ENCODE data around the gene HSD17B10.
"Not testable (repeated sequence)": the region's sequence is repeated elsewhere in the genome, so short reads cannot be mapped to it uniquely, and the experiment has no call there.

The HSD17B10 gene

DNA sequence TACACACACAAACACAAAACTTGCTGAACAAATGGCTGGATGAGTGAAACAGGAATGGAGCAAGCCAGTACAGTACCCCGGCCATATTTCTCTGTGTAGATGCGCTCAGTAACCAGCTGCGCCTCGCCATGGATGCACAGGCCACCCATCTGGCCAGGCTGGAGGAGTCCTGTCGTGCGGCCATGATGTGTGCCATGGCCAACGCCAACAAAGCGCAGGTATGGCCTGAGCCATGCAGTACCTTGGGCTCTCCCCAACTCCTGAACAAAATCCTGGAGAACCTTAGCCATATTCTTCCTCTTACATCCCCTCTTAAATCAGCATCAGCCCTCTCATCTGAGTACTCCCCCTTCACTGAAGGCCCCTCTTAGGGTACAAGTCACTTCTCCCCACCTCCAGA lies 4.4 kb downstream of the HSD17B10 start:
- H3K9ac ChIP-seq (ENCODE audit: low read length), result no peak overlapping the region
- H3K4me3 ChIP-seq (ENCODE audit: low read length), result no peak overlapping the region
- H3K9me3 ChIP-seq (ENCODE audit: control insufficient read depth, low read length), result no peaks in the 10 kb centered on the region
- H3K27me3 ChIP-seq (ENCODE audit: control insufficient read depth, insufficient read depth, low read length), result no peaks in the 10 kb centered on the region
- H3K4me1 ChIP-seq (ENCODE audit: control insufficient read depth, insufficient read depth, low read length), result peaks cover 3% of the 10 kb centered on the region
- H3K36me3 ChIP-seq (ENCODE audit: control insufficient read depth, insufficient read depth, low read length), result no peaks in the 10 kb centered on the region

DNA sequence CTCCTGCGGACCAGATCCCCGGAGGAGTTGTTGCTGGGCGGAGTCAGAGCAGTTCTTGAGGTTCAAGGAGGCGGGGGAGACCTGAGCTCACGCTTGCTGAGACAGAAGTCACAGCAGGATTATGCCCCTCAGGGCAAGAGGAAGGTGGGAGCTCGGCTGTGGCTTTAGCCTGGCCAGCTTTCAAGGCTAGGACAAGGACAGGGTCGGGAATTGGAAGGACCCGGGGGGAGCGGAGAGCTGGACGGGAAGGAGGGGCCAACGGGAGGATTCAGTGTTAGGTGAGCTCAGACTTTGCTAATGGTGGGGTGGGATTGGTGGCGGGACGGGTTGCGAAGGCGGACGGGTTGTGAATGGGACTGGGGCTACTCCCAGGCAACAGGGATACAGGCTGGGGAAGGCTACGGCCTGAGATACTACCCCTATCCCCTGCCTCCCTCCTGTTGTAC lies 11.3 kb downstream of the HSD17B10 start, which contains the start of gene RIBC1:
Gene RIBC1, plus strand, starts transcription at position 13 of the 446 bp plus-strand sequence. CDS start 3,404 bp downstream, outside the sequence.
- peaks cover 9% of the 10 kb centered on the region for H3K4me1 ChIP-seq (ENCODE audit: control insufficient read depth, insufficient read depth, low read length)
- no peaks in the 10 kb centered on the region for H3K36me3 ChIP-seq (ENCODE audit: control insufficient read depth, insufficient read depth, low read length)
- H3K9me3 ChIP-seq (ENCODE audit: control insufficient read depth, low read length), result no peaks in the 10 kb centered on the region

GRCh38 chrX:53422086-53422860 lies 11.9 kb downstream of the HSD17B10 start, which contains the start of gene SMC1A:
Gene SMC1A, minus strand, starts transcription at chrX:53422654. Its CDS starts 54 bp downstream, at chrX:53422600.
- Histone ChIP-seq H3K9ac (ENCODE audit: low read length) (peak within 1 kb of the TSS; percentile 85), H3K9me3 (ENCODE audit: control insufficient read depth, low read length) (no peaks in the 10 kb centered on the region), H3K4me1 (ENCODE audit: control insufficient read depth, insufficient read depth, low read length) (peaks cover 9% of the 10 kb centered on the region), H3K27me3 (ENCODE audit: control insufficient read depth, insufficient read depth, low read length) (no peaks in the 10 kb centered on the region), H3K4me3 (ENCODE audit: low read length) (peak within 1 kb of the TSS; percentile 63), H3K36me3 (ENCODE audit: control insufficient read depth, insufficient read depth, low read length) (no peaks in the 10 kb centered on the region)

More for the DNA sequence above, 11.3 kb downstream of the HSD17B10 start, which contains the start of gene RIBC1:
- H3K4me3 ChIP-seq (ENCODE audit: low read length), result peak within 1 kb of the TSS; percentile 63
- no peaks in the 10 kb centered on the region for H3K27me3 ChIP-seq (ENCODE audit: control insufficient read depth, insufficient read depth, low read length)
- H3K9ac ChIP-seq (ENCODE audit: low read length), result peak within 1 kb of the TSS; percentile 85

- H3K27me3 ChIP-seq (ENCODE audit: control insufficient read depth, insufficient read depth, low read length), result no peaks in the 10 kb centered on the region
- H3K36me3 ChIP-seq (ENCODE audit: control insufficient read depth, insufficient read depth, low read length), result no peaks in the 10 kb centered on the region
- H3K4me3 ChIP-seq (ENCODE audit: low read length), result peak overlapping the region; percentile 63
- H3K9ac ChIP-seq (ENCODE audit: low read length), result peak overlapping the region; percentile 85
- peaks cover 9% of the 10 kb centered on the region for H3K4me1 ChIP-seq (ENCODE audit: control insufficient read depth, insufficient read depth, low read length)
- no peaks in the 10 kb centered on the region for H3K9me3 ChIP-seq (ENCODE audit: control insufficient read depth, low read length)
Measured at GRCh38 chrX:53421772-53422085, 12.4 kb downstream of the HSD17B10 start.

GRCh38 chrX:53421125-53421524 lies 13.0 kb downstream of the HSD17B10 start:
- Histone ChIP-seq H3K36me3 (ENCODE audit: control insufficient read depth, insufficient read depth, low read length) (no peaks in the 10 kb centered on the region), H3K4me3 (ENCODE audit: low read length) (no peak overlapping the region), H3K4me1 (ENCODE audit: control insufficient read depth, insufficient read depth, low read length) (peaks cover 9% of the 10 kb centered on the region), H3K9me3 (ENCODE audit: control insufficient read depth, low read length) (no peaks in the 10 kb centered on the region), H3K9ac (ENCODE audit: low read length) (peak overlapping the region; percentile 85), H3K27me3 (ENCODE audit: control insufficient read depth, insufficient read depth, low read length) (no peaks in the 10 kb centered on the region)

GRCh38 chrX:53420351-53420750 lies 13.8 kb downstream of the HSD17B10 start:
- not testable (repeated sequence) for H3K9me3 ChIP-seq (ENCODE audit: control insufficient read depth, low read length); H3K4me3 ChIP-seq (ENCODE audit: low read length); H3K9ac ChIP-seq (ENCODE audit: low read length); H3K27me3 ChIP-seq (ENCODE audit: control insufficient read depth, insufficient read depth, low read length); H3K4me1 ChIP-seq (ENCODE audit: control insufficient read depth, insufficient read depth, low read length); H3K36me3 ChIP-seq (ENCODE audit: control insufficient read depth, insufficient read depth, low read length)

DNA sequence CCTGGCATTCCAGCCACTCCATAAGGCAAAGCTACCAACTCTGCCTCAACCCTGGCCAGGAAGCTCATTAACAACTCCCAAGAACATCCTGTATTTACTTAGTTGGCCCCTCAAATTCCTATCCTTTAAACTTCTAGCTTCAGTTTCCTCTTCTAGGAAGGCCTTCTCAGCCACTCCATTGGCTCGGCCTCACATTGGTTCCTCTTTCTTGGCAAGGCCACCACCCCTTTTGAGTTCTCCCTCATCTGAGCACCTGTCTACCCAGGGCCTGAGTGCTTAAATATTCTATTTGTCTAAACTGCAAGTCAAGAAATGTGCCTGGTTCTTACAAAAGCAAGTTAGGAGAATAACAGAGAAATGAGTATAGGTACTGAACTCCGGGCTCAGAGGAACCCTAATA lies 21.7 kb downstream of the HSD17B10 start:
- no peaks in the 10 kb centered on the region for H3K27me3 ChIP-seq (ENCODE audit: control insufficient read depth, insufficient read depth, low read length)
- H3K9ac ChIP-seq (ENCODE audit: low read length), result no peak overlapping the region
- H3K4me3 ChIP-seq (ENCODE audit: low read length), result no peak overlapping the region
- H3K4me1 ChIP-seq (ENCODE audit: control insufficient read depth, insufficient read depth, low read length), result no peaks in the 10 kb centered on the region
- H3K9me3 ChIP-seq (ENCODE audit: control insufficient read depth, low read length), result no peaks in the 10 kb centered on the region
- H3K36me3 ChIP-seq (ENCODE audit: control insufficient read depth, insufficient read depth, low read length), result no peaks in the 10 kb centered on the region

- Histone ChIP-seq H3K4me1 (ENCODE audit: control insufficient read depth, insufficient read depth, low read length) (no peaks in the 10 kb centered on the region), H3K9ac (ENCODE audit: low read length) (no peak overlapping the region), H3K36me3 (ENCODE audit: control insufficient read depth, insufficient read depth, low read length) (no peaks in the 10 kb centered on the region), H3K9me3 (ENCODE audit: control insufficient read depth, low read length) (no peaks in the 10 kb centered on the region), H3K27me3 (ENCODE audit: control insufficient read depth, insufficient read depth, low read length) (no peaks in the 10 kb centered on the region), H3K4me3 (ENCODE audit: low read length) (no peak overlapping the region)
Measured at GRCh38 chrX:53403535-53403934, 30.6 kb downstream of the HSD17B10 start.

DNA sequence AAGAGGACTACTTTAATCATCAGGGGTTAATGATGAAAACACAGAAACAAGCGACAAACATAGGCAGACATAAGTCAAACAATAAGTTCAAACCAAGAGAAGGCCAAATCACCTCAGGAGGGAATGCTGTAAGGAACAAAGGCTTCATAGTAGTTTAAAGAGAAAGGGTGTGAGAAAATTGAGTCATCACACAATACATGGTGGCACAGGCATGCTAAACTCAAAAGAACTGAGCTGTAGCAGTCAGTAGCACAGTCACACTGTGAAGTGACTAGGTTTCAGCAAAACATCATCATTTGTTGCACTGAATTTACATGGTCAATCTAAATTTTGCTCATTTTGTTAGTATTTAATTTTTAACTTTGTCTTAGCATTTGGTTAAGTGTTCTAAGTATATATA lies 36.0 kb downstream of the HSD17B10 start:
- Histone ChIP-seq H3K9me3 (ENCODE audit: control insufficient read depth, low read length) (no peaks in the 10 kb centered on the region), H3K4me1 (ENCODE audit: control insufficient read depth, insufficient read depth, low read length) (no peaks in the 10 kb centered on the region), H3K4me3 (ENCODE audit: low read length) (no peak overlapping the region), H3K27me3 (ENCODE audit: control insufficient read depth, insufficient read depth, low read length) (no peaks in the 10 kb centered on the region), H3K36me3 (ENCODE audit: control insufficient read depth, insufficient read depth, low read length) (no peaks in the 10 kb centered on the region), H3K9ac (ENCODE audit: low read length) (no peak overlapping the region)

DNA sequence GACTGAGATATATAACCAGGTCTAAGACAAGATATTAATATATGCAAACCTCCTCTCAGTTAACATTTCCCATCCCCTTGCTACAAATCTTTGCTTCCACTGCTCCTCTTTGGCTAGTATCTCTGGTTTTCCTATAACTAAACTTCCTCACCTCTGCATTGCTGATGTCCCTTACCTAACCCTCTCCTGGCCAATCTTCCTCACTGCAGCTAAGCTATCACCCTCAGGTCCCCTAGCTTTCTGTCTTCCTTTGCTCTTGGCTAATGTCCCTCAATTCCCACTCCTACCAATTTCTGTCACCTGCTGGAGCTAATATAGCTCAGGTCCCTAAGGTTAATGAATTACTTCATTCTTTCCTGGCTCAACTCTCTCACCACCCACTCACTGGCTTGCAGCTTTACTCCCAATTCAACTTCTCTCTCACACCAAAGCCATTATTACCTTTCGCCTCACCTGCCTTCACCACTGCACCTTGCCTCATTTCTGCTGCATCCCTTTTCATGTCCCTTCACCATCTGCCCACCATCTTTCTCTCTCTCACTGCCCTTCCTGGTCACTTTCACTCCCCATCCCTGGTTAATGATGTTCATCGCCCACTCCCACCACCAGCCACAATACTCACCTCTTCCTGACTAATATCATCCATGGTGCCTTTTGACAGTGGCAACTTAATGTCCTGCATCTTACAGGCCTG lies 38.4 kb downstream of the HSD17B10 start:
- Histone ChIP-seq H3K36me3 (ENCODE audit: control insufficient read depth, insufficient read depth, low read length) (no peaks in the 10 kb centered on the region), H3K9me3 (ENCODE audit: control insufficient read depth, low read length) (no peaks in the 10 kb centered on the region), H3K4me1 (ENCODE audit: control insufficient read depth, insufficient read depth, low read length) (no peaks in the 10 kb centered on the region)

GRCh38 chrX:53383376-53384076 lies 50.6 kb downstream of the HSD17B10 start:
- Histone ChIP-seq H3K27me3 (ENCODE audit: control insufficient read depth, insufficient read depth, low read length) (no peaks in the 10 kb centered on the region), H3K4me3 (ENCODE audit: low read length) (no peak overlapping the region), H3K9ac (ENCODE audit: low read length) (no peak overlapping the region), H3K9me3 (ENCODE audit: control insufficient read depth, low read length) (no peaks in the 10 kb centered on the region), H3K36me3 (ENCODE audit: control insufficient read depth, insufficient read depth, low read length) (no peaks in the 10 kb centered on the region), H3K4me1 (ENCODE audit: control insufficient read depth, insufficient read depth, low read length) (no peaks in the 10 kb centered on the region)

More for the DNA sequence above, 38.4 kb downstream of the HSD17B10 start:
- Histone ChIP-seq H3K27me3 (ENCODE audit: control insufficient read depth, insufficient read depth, low read length) (no peaks in the 10 kb centered on the region), H3K4me3 (ENCODE audit: low read length) (no peak overlapping the region), H3K9ac (ENCODE audit: low read length) (no peak overlapping the region)

Data from mucosa of stomach (tissue), 1 donor.